Measurements from ENCODE around the gene TMPRSS6. TPM values are rescaled to one million over a fixed set of nuclear protein-coding genes. Genes with fewer than 3 reads are reported as not detected.

Gene TMPRSS6
- total and polyA plus RNA-seq, 2 of the 13 experiments (the other 11 are each of a cell fraction or from before 2014, with no cell fraction given), result 4.2 to 4.8 TPM

DNA sequence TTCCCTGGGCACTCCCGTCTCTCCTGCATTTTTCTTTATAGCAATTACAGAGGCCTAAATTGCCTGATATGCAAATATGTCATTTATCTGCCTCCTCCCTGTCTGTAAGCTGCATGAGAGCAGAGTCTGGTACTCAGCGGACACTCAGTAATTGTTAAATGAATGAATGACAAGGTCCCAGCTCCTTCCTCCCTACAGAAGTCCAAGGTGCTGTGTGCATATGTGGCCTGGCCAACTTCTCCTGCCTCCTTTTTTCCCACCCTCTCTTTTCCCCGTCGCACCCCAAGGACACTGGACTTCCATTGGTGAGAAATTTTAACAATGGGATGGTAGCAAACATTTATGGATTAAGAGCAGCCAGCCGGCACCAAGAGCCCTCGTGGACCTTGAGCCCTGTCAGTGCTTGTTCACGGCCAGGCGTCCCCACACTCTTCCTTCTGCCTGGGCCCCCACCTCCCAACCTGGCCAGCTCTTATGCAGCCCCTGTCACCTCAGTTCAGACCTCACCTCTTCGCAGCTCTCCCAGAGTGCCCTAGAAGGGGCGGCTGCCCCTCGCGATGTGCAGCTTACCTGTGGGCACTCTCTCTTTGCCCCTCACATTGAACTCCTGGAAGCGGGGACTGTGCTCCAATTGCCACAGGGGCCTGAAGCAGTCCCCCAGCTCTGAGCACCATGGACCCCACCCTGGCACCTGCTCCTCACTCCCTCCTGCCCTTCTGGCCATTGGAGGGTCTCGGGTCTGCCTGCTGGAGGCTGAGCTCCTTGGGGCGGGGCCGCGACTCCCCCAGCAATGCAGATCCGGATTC, 1.5 kb downstream of the TMPRSS6 start (continued):
- no peak for TF ChIP-seq ZNF318 (CRISPR knock-in tag; IDR thresholded peaks at IDR 0.05)
- TF ChIP-seq, protein P1, sequence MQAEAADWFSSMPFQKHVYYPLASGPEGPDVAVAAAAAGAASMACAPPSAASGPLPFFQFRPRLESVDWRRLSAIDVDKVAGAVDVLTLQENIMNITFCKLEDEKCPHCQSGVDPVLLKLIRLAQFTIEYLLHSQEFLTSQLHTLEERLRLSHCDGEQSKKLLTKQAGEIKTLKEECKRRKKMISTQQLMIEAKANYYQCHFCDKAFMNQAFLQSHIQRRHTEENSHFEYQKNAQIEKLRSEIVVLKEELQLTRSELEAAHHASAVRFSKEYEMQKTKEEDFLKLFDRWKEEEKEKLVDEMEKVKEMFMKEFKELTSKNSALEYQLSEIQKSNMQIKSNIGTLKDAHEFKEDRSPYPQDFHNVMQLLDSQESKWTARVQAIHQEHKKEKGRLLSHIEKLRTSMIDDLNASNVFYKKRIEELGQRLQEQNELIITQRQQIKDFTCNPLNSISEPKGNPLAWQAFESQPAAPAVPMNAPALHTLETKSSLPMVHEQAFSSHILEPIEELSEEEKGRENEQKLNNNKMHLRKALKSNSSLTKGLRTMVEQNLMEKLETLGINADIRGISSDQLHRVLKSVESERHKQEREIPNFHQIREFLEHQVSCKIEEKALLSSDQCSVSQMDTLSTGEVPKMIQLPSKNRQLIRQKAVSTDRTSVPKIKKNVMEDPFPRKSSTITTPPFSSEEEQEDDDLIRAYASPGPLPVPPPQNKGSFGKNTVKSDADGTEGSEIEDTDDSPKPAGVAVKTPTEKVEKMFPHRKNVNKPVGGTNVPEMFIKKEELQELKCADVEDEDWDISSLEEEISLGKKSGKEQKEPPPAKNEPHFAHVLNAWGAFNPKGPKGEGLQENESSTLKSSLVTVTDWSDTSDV (CRISPR knock-in tag; IDR thresholded peaks at IDR 0.05), result no peak
- TF ChIP-seq ZNF292 (CRISPR knock-in tag; IDR thresholded peaks at IDR 0.05; ENCODE audit: borderline replicate concordance, low read depth), result 0 out of 2 replicates have a peak, but pooled peaks have one; percentile 39
- TF ChIP-seq PRMT3 (CRISPR knock-in tag; IDR thresholded peaks at IDR 0.05; ENCODE audit: borderline replicate concordance, low read depth), result no peak
- TF ChIP-seq ZNF781 (CRISPR knock-in tag; IDR thresholded peaks at IDR 0.05; ENCODE audit: borderline replicate concordance, not compliant biosample characterization), result peak; percentile 42
- no peak for TF ChIP-seq TCF7L2 (IDR thresholded peaks at IDR 0.05; ENCODE audit: low read depth, low read length)
- no peak for TF ChIP-seq ZNF749 (CRISPR knock-in tag; IDR thresholded peaks at IDR 0.05; ENCODE audit: borderline replicate concordance)
- peak; percentile 54; the same call in 1 of the 2 replicates for TF ChIP-seq HDAC2 (CRISPR knock-in tag; IDR thresholded peaks at IDR 0.05)
- no peak for TF ChIP-seq SOX6 (IDR thresholded peaks at IDR 0.05)
- peak; percentile 86 for TF ChIP-seq SOX6 (CRISPR knock-in tag; IDR thresholded peaks at IDR 0.05)
- no peak for TF ChIP-seq PCBP2 (optimal IDR thresholded peaks at IDR 0.05; ENCODE audit: low read depth, low read length, poor library complexity, severe bottlenecking)
- no peak for TF ChIP-seq CREB1 (IDR thresholded peaks at IDR 0.05)
- TF ChIP-seq CREB1 (CRISPR knock-in tag; IDR thresholded peaks at IDR 0.05), result no peak
- TF ChIP-seq, protein P2, sequence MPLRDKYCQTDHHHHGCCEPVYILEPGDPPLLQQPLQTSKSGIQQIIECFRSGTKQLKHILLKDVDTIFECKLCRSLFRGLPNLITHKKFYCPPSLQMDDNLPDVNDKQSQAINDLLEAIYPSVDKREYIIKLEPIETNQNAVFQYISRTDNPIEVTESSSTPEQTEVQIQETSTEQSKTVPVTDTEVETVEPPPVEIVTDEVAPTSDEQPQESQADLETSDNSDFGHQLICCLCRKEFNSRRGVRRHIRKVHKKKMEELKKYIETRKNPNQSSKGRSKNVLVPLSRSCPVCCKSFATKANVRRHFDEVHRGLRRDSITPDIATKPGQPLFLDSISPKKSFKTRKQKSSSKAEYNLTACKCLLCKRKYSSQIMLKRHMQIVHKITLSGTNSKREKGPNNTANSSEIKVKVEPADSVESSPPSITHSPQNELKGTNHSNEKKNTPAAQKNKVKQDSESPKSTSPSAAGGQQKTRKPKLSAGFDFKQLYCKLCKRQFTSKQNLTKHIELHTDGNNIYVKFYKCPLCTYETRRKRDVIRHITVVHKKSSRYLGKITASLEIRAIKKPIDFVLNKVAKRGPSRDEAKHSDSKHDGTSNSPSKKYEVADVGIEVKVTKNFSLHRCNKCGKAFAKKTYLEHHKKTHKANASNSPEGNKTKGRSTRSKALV (CRISPR knock-in tag; IDR thresholded peaks at IDR 0.05), result no peak
